Naive thymus-derived CD8-positive, alpha-beta T cell (primary cell): ENCODE measurements around the gene BMPR1B. TPM values are rescaled to one million over a fixed set of nuclear protein-coding genes. Genes with fewer than 3 reads are reported as not detected.

Experiments used
- ATAC-seq, 2 donors: fragments of 150-1000 bp; cut with Tn5 transposase in 1 of 2; sonication (Bioruptor Pico), chemical (Tn5 transposase) in 1 of 2; 1 replicate in 1 of 2; 2 replicates in 1 of 2; pipeline ENCODE4 v1.10.0; 2021; ENCODE audit warnings: mild to moderate bottlenecking in 2 of 2, moderate library complexity in 2 of 2
- POLR2A ChIA-PET: fragments of 350-600 bp; sonication (Branson Sonifier 250); formaldehyde crosslinking; loops from one replicate; lab custom pipeline; 2021; ENCODE audit warnings: antibody characterized with exemption; lab: Charles Lee
- DNase-seq, 10 donors: peaks; one replicate each; pipeline versions ENCODE4 v3.0.0 to v3.0.0-alpha.2; 2020 to 2022
- H3K27ac Mint-ChIP-seq, 10 donors: one replicate each; pipeline ENCODE4 v1.8.0; 2020 to 2022; ENCODE audit warnings: mild to moderate bottlenecking in 10 of 10, mixed read lengths in 10 of 10, moderate library complexity in 4 of 10, inconsistent platforms in 1 of 10
- H3K27me3 Mint-ChIP-seq, 5 donors: one replicate each; pipeline ENCODE4 v1.8.0; 2021 to 2022; ENCODE audit warnings: mixed read lengths in 5 of 5
- H3K36me3 Mint-ChIP-seq, 3 donors: one replicate each; pipeline ENCODE4 v1.8.0; 2020 to 2022; ENCODE audit warnings: mixed read lengths in 3 of 3, mild to moderate bottlenecking in 2 of 3, inconsistent platforms in 1 of 3
- H3K4me1 Mint-ChIP-seq, 4 donors: one replicate each; pipeline ENCODE4 v1.8.0; 2021 to 2022; ENCODE audit warnings: mixed read lengths in 4 of 4
- H3K4me3 Mint-ChIP-seq, 10 donors: one replicate each; pipeline ENCODE4 v1.8.0; 2020 to 2022; ENCODE audit warnings: mild to moderate bottlenecking in 10 of 10, mixed read lengths in 10 of 10, moderate library complexity in 6 of 10, inconsistent platforms in 1 of 10
- H3K9me3 Mint-ChIP-seq, 9 donors: one replicate each; pipeline ENCODE4 v1.8.0; 2020 to 2022; ENCODE audit warnings: mixed read lengths in 9 of 9, mild to moderate bottlenecking in 3 of 9, inconsistent platforms in 1 of 9, moderate library complexity in 1 of 9
- polyA plus RNA-seq, 3 donors: library from polyadenylated mRNA; unstranded; fragments of 300-500 nt; fragmentation: Illumina TruSeq; gene quantifications; one replicate each; pipeline ENCODE4 v1.2.3, GENCODE V29; 2021
- total RNA-seq, 8 experiments: library from RNA in 2 of 8; stranded (reverse) in 2 of 8; gene quantifications; one replicate each; pipeline ENCODE4 v1.2.3 and lab custom pipeline; 2021 to 2026

BMPR1B gene
- total and polyA plus RNA-seq, 5 experiments from 2014 or later: not detected

GRCh38 chr4:95188701-95189370 lies 431.1 kb downstream of the BMPR1B start:
- Mint-ChIP-seq H3K27ac (peak overlapping the region; percentile 72 to 96 (median 84)), H3K36me3 (no peaks in the 10 kb centered on the region), H3K4me1 (peaks cover 24 to 41% (median 32%) of the 10 kb centered on the region in 4 donors), H3K9me3 (peaks cover 0 to 7% (median 0%) of the 10 kb centered on the region in 9 donors), H3K27me3 (no peaks in the 10 kb centered on the region), H3K4me3 (peak overlapping the region in 8 of 10 donors; percentile 8 to 75 (median 54))
- ATAC-seq (peak; percentile 79 to 84), DNase-seq (peak in 3 of 10 donors; percentile 25 to 37 (median 30))
- POLR2A ChIA-PET: interaction anchor here (1.0 kb wide), 2 partner anchors 76 to 104 kb away, joined by 3 to 4 read pairs; no protein-coding TSS in a partner anchor

DNA sequence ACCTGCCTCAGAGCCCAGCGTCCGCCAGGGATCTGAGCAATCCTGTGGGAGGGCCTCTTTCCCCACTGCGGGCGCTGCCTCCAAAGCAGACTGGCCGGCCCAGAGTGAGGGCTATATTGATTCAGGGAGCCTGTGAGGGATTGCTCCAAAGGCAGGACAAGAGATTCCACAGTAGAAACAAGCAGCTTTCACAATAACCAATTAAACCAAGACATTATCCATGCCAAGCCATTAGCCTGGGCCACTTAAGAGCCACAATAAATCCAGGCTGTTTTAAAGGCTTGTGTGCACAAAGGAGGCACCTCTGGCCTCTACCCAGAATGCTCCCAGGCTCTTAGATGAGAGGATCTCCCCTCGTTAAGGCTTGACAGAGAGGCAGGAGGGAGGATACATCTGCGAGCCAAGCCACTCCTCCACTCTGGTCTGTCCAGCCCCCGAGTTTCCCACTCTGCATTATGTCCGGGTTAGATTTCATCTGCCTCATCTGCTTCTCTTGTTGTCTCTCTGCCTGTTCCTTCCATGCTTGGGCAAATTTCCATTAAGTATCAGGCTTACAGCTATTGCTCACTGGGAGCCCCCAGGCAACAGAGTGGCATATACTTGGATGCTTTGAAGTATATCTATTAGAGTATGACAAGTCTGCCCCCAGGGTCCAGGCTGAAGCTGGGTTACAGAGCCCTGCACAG lies 433.1 kb downstream of the BMPR1B start:
- Mint-ChIP-seq H3K27ac (peak overlapping the region in 8 of 10 donors; percentile 34 to 96 (median 68)), H3K27me3 (no peaks in the 10 kb centered on the region), H3K36me3 (no peaks in the 10 kb centered on the region), H3K4me1 (peaks cover 26 to 44% (median 36%) of the 10 kb centered on the region in 4 donors), H3K4me3 (no peak overlapping the region), H3K9me3 (peaks cover 0 to 7% (median 0%) of the 10 kb centered on the region in 9 donors)
- POLR2A ChIA-PET: no interaction called here
- ATAC-seq: no peak
- no peak for DNase-seq

DNA sequence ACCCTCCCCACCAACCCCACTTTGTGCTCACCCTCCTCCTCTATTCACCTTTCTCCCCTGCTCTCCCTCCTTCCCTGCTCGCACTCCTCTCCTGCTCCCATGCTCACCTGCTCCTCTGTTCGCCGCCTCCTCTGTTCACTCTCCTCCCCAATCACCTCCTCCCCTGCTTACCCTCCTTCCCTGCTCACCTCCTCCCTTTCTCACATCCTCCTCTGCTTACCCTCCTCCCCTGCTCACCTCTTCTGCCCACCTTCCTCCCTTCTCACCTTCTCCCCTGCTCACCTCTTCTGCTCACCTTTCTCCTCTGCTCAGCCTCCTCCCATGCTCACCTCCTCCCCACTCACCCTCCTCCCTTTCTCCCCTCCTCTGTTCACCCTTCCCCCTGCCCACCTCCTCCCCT lies 433.8 kb downstream of the BMPR1B start:
- no peaks in the 10 kb centered on the region for H3K27me3 Mint-ChIP-seq
- ATAC-seq: no peak
- H3K4me1 Mint-ChIP-seq: peaks cover 26 to 44% (median 36%) of the 10 kb centered on the region in 4 donors
- H3K36me3 Mint-ChIP-seq: no peaks in the 10 kb centered on the region
- H3K27ac Mint-ChIP-seq: peak overlapping the region in 8 of 10 donors; percentile 28 to 96 (median 68)
- no peak for DNase-seq
- H3K4me3 Mint-ChIP-seq: no peak overlapping the region
- POLR2A ChIA-PET: no interaction called here
- H3K9me3 Mint-ChIP-seq: peaks cover 0 to 7% (median 0%) of the 10 kb centered on the region in 9 donors

DNA sequence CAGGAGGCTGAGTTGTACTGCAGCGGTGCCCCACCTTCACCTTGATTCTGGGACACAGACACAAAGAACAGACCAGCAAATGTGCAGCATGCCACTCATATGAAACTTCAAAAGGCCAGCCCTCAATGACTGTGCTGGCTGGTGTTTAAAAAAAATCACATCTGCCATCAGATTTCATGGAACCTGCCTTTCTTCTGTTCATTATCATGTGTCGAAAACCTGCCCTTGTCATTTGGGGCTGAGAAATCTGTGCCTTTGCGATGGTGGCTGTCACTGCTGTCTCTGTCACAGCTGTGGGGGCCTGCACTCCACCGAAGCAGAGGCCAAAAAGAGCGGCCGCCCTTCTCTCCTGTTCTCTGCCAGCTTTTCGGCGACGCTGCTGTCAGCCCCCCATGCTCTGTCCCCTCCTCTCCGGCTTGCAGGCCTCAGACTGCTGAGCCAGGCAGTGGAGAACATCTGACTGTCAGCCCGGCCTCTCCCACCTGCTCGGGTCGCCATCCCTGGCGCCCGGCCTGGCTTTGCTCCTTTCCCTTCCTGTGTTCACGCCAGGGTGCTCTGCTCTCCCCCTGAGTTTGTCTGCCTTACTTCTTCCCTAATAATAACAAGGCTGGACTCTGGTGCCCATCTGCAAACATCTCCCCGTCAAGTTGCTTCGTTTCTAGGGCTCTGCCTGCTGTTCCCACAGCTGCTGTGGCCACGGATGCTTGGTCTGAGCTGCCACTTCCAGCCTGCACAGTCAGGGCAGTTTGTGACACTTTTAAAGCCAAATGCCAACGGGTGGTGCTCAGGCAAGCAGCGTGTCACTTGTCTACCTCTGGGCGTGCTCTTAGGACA lies 435.9 kb downstream of the BMPR1B start:
- Mint-ChIP-seq H3K9me3 (peaks cover 0 to 7% (median 0%) of the 10 kb centered on the region in 9 donors), H3K27ac (peak overlapping the region in 5 of 10 donors; percentile 31 to 96 (median 61)), H3K36me3 (no peaks in the 10 kb centered on the region), H3K4me3 (peak overlapping the region in 2 of 10 donors; percentile 46 to 53), H3K4me1 (peaks cover 20 to 37% (median 32%) of the 10 kb centered on the region in 4 donors), H3K27me3 (no peaks in the 10 kb centered on the region)
- ATAC-seq (no peak), DNase-seq (no peak)
- POLR2A ChIA-PET: no interaction called here

GRCh38 chr4:95197353-95197752 lies 439.6 kb downstream of the BMPR1B start:
- Mint-ChIP-seq H3K4me3 (no peak overlapping the region), H3K9me3 (peaks cover 0 to 2% (median 0%) of the 10 kb centered on the region in 9 donors)

GRCh38 chr4:95198961-95199360 lies 441.2 kb downstream of the BMPR1B start:
- no peak for DNase-seq
- no peaks in the 10 kb centered on the region for H3K27me3 Mint-ChIP-seq
- H3K27ac Mint-ChIP-seq: no peak overlapping the region
- POLR2A ChIA-PET: no interaction called here
- H3K9me3 Mint-ChIP-seq: no peaks in the 10 kb centered on the region
- no peaks in the 10 kb centered on the region for H3K36me3 Mint-ChIP-seq
- peaks cover 0 to 7% (median 1%) of the 10 kb centered on the region in 4 donors for H3K4me1 Mint-ChIP-seq
- no peak for ATAC-seq
- no peak overlapping the region for H3K4me3 Mint-ChIP-seq

More at GRCh38 chr4:95197353-95197752, 439.6 kb downstream of the BMPR1B start:
- Mint-ChIP-seq H3K36me3 (no peaks in the 10 kb centered on the region), H3K27ac (no peak overlapping the region), H3K4me1 (peaks cover 6 to 17% (median 14%) of the 10 kb centered on the region in 4 donors), H3K27me3 (no peaks in the 10 kb centered on the region)
- no peak for DNase-seq
- POLR2A ChIA-PET: no interaction called here
- ATAC-seq: no peak

DNA sequence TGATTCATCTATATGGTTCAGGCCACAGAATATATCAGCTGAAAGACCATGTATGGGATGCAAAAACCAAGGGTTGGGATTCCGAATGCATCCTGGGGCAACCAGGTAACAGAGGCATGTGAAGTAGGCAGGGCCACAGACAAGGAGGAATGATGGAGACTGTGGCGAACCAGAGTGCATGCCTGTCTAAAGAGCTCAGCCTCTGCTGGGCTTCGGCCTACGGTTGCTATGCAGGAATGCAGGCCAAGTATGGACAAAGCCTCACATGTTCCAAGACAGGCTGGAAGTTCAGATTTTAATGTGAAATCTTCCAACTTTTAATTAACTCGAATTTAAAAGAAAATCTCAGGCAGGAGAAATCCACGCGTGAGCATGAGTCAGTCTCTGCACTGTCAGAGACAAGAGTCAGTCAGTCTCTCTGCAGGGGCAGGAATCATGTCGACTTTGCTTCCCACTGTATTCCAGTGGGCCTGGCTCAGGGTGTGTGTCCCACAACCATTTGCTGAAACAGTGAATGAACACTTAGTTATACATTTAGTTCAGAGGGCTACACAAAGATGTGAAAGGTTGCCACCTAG lies 446.6 kb downstream of the BMPR1B start:
- no peak overlapping the region for H3K4me3 Mint-ChIP-seq
- no peak for ATAC-seq

GRCh38 chr4:95204873-95205272 lies 447.1 kb downstream of the BMPR1B start:
- Mint-ChIP-seq H3K36me3 (no peaks in the 10 kb centered on the region), H3K27ac (no peak overlapping the region), H3K4me1 (no peaks in the 10 kb centered on the region), H3K9me3 (no peaks in the 10 kb centered on the region), H3K4me3 (no peak overlapping the region), H3K27me3 (no peaks in the 10 kb centered on the region)
- ATAC-seq: no peak
- DNase-seq: no peak
- POLR2A ChIA-PET: no interaction called here

More for the DNA sequence above, 446.6 kb downstream of the BMPR1B start:
- H3K4me1 Mint-ChIP-seq: no peaks in the 10 kb centered on the region
- H3K9me3 Mint-ChIP-seq: no peaks in the 10 kb centered on the region
- POLR2A ChIA-PET: no interaction called here
- DNase-seq: no peak
- no peaks in the 10 kb centered on the region for H3K36me3 Mint-ChIP-seq
- H3K27ac Mint-ChIP-seq: no peak overlapping the region
- H3K27me3 Mint-ChIP-seq: no peaks in the 10 kb centered on the region
